Measurements from ENCODE around the gene IMMP2L. TPM values are rescaled to one million over a fixed set of nuclear protein-coding genes. Genes with fewer than 3 reads are reported as not detected.

The IMMP2L gene
- total RNA-seq, 1 donor from 2014 or later = 16.7 TPM

GRCh38 chr7:111410899-111411298, 151.4 kb downstream of the IMMP2L start:
- intact Hi-C loops (cut with DNase I) = no loop called here
- no peak for DNase-seq (ENCODE audit: low spot score)

GRCh38 chr7:111409714-111410422, 152.4 kb downstream of the IMMP2L start:
- DNase-seq (ENCODE audit: low spot score) = no peak
- intact Hi-C loops (cut with DNase I) = no loop called here

- intact Hi-C loops (cut with DNase I) = no loop called here
- DNase-seq (ENCODE audit: low spot score) = no peak
Measured at GRCh38 chr7:111408724-111409123, 153.6 kb downstream of the IMMP2L start.

- no peak for DNase-seq (ENCODE audit: low spot score)
- intact Hi-C loops (cut with DNase I) = no loop called here
Measured at GRCh38 chr7:111407258-111407657, 155.0 kb downstream of the IMMP2L start.

- intact Hi-C loops (cut with DNase I) = no loop called here
- no peak for DNase-seq (ENCODE audit: low spot score)
Measured at GRCh38 chr7:111405621-111406020, 156.7 kb downstream of the IMMP2L start.

- intact Hi-C loops (cut with DNase I) = no loop called here
- no peak for DNase-seq (ENCODE audit: low spot score)
Measured at GRCh38 chr7:111401516-111401915, 160.8 kb downstream of the IMMP2L start.

- no peak for DNase-seq (ENCODE audit: low spot score)
- intact Hi-C loops (cut with DNase I) = no loop called here
Measured at GRCh38 chr7:111400088-111400487, 162.2 kb downstream of the IMMP2L start.

GRCh38 chr7:111394891-111395290, 167.4 kb downstream of the IMMP2L start:
- DNase-seq (ENCODE audit: low spot score) = no peak
- intact Hi-C loops (cut with DNase I) = no loop called here

GRCh38 chr7:111393011-111393754, 169.1 kb downstream of the IMMP2L start:
- intact Hi-C loops (cut with DNase I) = no loop called here
- DNase-seq (ENCODE audit: low spot score) = no peak

- intact Hi-C loops (cut with DNase I) = no loop called here
- no peak for DNase-seq (ENCODE audit: low spot score)
Measured at GRCh38 chr7:111392294-111392693, 170.0 kb downstream of the IMMP2L start.

- no peak for DNase-seq (ENCODE audit: low spot score)
- intact Hi-C loops (cut with DNase I) = no loop called here
Measured at GRCh38 chr7:111390000-111390399, 172.3 kb downstream of the IMMP2L start.

- no peak for DNase-seq (ENCODE audit: low spot score)
- intact Hi-C loops (cut with DNase I) = no loop called here
Measured at GRCh38 chr7:111388912-111389311, 173.4 kb downstream of the IMMP2L start.

GRCh38 chr7:111388016-111388415, 174.3 kb downstream of the IMMP2L start:
- intact Hi-C loops (cut with DNase I) = no loop called here
- no peak for DNase-seq (ENCODE audit: low spot score)

- DNase-seq (ENCODE audit: low spot score) = no peak
- intact Hi-C loops (cut with DNase I) = no loop called here
Measured at GRCh38 chr7:111384065-111384891, 178.0 kb downstream of the IMMP2L start.

- no peak for DNase-seq (ENCODE audit: low spot score)
- intact Hi-C loops (cut with DNase I) = no loop called here
Measured at GRCh38 chr7:111383133-111383532, 179.2 kb downstream of the IMMP2L start.

- intact Hi-C loops (cut with DNase I) = no loop called here
- DNase-seq (ENCODE audit: low spot score) = no peak
Measured at GRCh38 chr7:111381590-111381989, 180.7 kb downstream of the IMMP2L start.

- intact Hi-C loops (cut with DNase I) = no loop called here
- no peak for DNase-seq (ENCODE audit: low spot score)
Measured at GRCh38 chr7:111380945-111381344, 181.3 kb downstream of the IMMP2L start.

GRCh38 chr7:111374027-111374426, 188.3 kb downstream of the IMMP2L start:
- intact Hi-C loops (cut with DNase I) = no loop called here
- no peak for DNase-seq (ENCODE audit: low spot score)

GRCh38 chr7:111371437-111371836, 190.9 kb downstream of the IMMP2L start:
- intact Hi-C loops (cut with DNase I) = no loop called here
- DNase-seq (ENCODE audit: low spot score) = no peak

GRCh38 chr7:111370002-111370401, 192.3 kb downstream of the IMMP2L start:
- no peak for DNase-seq (ENCODE audit: low spot score)
- intact Hi-C loops (cut with DNase I) = no loop called here
